ENCODE data around the gene TASP1. TPM values are rescaled to one million over a fixed set of nuclear protein-coding genes. Genes with fewer than 3 reads are reported as not detected.

Gene TASP1
- polyA plus RNA-seq, 1 donor (not counting 4 experiments of a cell fraction or from before 2014, with no cell fraction given) = 17.4 TPM

DNA sequence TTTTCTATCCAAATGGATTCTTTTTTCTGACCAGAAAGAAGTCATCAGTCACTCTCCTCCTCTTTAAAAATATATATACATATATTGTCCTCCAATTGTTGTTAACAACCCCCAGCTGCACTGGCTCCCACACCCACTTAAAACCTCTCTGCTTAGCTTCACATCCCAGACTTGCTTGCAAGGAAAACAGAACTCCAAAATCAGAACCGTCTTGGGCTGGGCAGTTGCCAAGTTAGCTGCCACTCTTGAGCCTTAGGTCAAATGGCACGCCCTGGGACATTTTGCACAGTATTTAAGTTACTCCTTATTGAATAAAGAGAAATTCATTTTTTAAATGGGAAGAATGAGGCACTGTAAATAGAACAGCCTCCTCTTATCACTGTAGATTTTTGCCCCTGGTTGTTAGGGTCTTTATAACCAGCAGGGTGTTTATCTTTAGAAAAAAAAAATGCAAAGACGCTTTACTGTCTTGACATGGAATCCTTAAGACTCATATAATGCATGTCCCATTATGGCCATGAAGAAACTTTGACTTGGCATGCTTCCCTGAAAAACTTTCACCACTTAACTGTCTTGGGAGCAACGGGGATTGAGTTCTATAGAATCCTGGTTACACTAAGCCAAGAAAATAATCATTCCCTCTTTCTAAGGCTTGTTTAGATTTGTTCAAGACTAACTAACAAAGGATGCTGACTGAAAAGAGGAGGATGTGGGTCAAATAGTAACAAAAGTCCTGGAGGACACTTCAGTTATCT, 213.2 kb downstream of the TASP1 start:
- Histone ChIP-seq H3K36me3 (ENCODE audit: control insufficient read depth in 2 of 2, extremely low read depth in 1 of 2, insufficient read depth in 2 of 2, low read length in 2 of 2) (peaks cover 0 to 2% of the 10 kb centered on the region in 2 experiments), H3K4me3 (ENCODE audit: control insufficient read depth in 2 of 3, extremely low read depth in 1 of 3, insufficient read depth in 2 of 3, low read depth in 1 of 3, low read length in 3 of 3) (no peak overlapping the region), H3K4me1 (ENCODE audit: control insufficient read depth, extremely low read depth, insufficient read depth, low read length) (peaks cover 12% of the 10 kb centered on the region), H3K9ac (ENCODE audit: control insufficient read depth, extremely low read depth, insufficient read depth, low read length) (no peak overlapping the region), H3K4me2 (ENCODE audit: control insufficient read depth, extremely low read depth, insufficient read depth, low read depth, low read length) (no peak overlapping the region), H3K27me3 (ENCODE audit: control insufficient read depth, extremely low read depth, insufficient read depth, low read length) (no peaks in the 10 kb centered on the region), H4K20me1 (ENCODE audit: control insufficient read depth, extremely low read depth, insufficient read depth, low read length) (no peaks in the 10 kb centered on the region), H2AFZ (ENCODE audit: control insufficient read depth, low read length) (no peak overlapping the region), H3K79me2 (ENCODE audit: control insufficient read depth, insufficient read depth, low read length) (no peaks in the 10 kb centered on the region), H3K9me3 (ENCODE audit: control insufficient read depth, low read depth, low read length) (no peaks in the 10 kb centered on the region), H3K27ac (ENCODE audit: control insufficient read depth, insufficient read depth, low read length) (no peak overlapping the region), H3K9me1 (ENCODE audit: control insufficient read depth, extremely low read depth, insufficient read depth, low read length) (no peaks in the 10 kb centered on the region)
- TF ChIP-seq CTCF (optimal IDR thresholded peaks at IDR 0.05 in 1 of 3, IDR thresholded peaks at IDR 0.05 in 1 of 3, conservative IDR thresholded peaks at IDR 0.05 in 1 of 3; ENCODE audit: extremely low read depth in 1 of 3, insufficient read depth in 2 of 3, low read length in 3 of 3) (no peak), EZH2 (IDR thresholded peaks at IDR 0.05; ENCODE audit: low read length) (no peak)
- DNase-seq (ENCODE audit: low read depth, low spot score) = no peak
- dilution Hi-C loops (cut with MboI; ENCODE audit: extremely low pct_ligation_motif_present, low sequenced_read_pairs) = no loop called here
- no peak for FAIRE-seq

DNA sequence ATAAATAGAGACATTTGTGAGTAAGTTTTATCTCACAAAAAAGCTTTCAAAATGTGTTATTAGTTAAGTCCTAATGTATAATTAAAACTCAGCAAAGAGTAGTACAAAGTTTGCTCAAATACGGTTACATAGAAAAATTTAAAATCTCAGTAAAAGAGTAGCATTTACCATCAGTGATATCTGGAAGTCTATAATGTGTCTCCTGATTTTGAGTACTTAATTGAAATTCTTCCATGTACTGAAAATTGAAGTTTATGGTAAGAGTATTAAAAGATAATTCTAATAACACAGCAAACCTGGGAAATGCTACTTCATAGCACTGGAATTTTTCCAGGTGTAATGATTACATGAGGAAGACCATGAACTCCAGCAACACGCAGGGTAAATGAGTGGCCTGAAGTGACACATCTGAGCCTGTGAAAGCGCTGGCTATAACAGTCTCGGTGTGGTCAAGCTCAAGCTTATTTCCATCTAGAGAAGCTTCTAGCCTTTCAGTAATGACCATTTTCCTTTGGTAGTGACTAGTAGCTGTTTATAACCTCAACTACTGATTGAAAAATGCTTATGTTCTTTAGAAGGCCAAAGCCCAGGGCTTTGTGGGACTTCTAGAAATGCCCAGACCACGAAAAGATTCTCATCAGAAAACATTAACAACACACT, 214.4 kb downstream of the TASP1 start:
- Histone ChIP-seq H3K27ac (ENCODE audit: control insufficient read depth, insufficient read depth, low read length) (no peak overlapping the region), H3K27me3 (ENCODE audit: control insufficient read depth, extremely low read depth, insufficient read depth, low read length) (no peaks in the 10 kb centered on the region), H3K9me1 (ENCODE audit: control insufficient read depth, extremely low read depth, insufficient read depth, low read length) (no peaks in the 10 kb centered on the region), H3K4me3 (ENCODE audit: control insufficient read depth in 2 of 3, extremely low read depth in 1 of 3, insufficient read depth in 2 of 3, low read depth in 1 of 3, low read length in 3 of 3) (no peak overlapping the region), H3K4me2 (ENCODE audit: control insufficient read depth, extremely low read depth, insufficient read depth, low read depth, low read length) (no peak overlapping the region), H3K36me3 (ENCODE audit: control insufficient read depth in 2 of 2, extremely low read depth in 1 of 2, insufficient read depth in 2 of 2, low read length in 2 of 2) (peaks cover 0 to 2% of the 10 kb centered on the region in 2 experiments), H3K9ac (ENCODE audit: control insufficient read depth, extremely low read depth, insufficient read depth, low read length) (no peak overlapping the region), H3K79me2 (ENCODE audit: control insufficient read depth, insufficient read depth, low read length) (no peaks in the 10 kb centered on the region), H4K20me1 (ENCODE audit: control insufficient read depth, extremely low read depth, insufficient read depth, low read length) (no peaks in the 10 kb centered on the region), H3K4me1 (ENCODE audit: control insufficient read depth, extremely low read depth, insufficient read depth, low read length) (peaks cover 12% of the 10 kb centered on the region), H2AFZ (ENCODE audit: control insufficient read depth, low read length) (no peak overlapping the region), H3K9me3 (ENCODE audit: control insufficient read depth, low read depth, low read length) (no peaks in the 10 kb centered on the region)
- no peak for DNase-seq (ENCODE audit: low read depth, low spot score)
- TF ChIP-seq CTCF (optimal IDR thresholded peaks at IDR 0.05 in 1 of 3, IDR thresholded peaks at IDR 0.05 in 1 of 3, conservative IDR thresholded peaks at IDR 0.05 in 1 of 3; ENCODE audit: extremely low read depth in 1 of 3, insufficient read depth in 2 of 3, low read length in 3 of 3) (no peak), EZH2 (IDR thresholded peaks at IDR 0.05; ENCODE audit: low read length) (no peak)
- dilution Hi-C loops (cut with MboI; ENCODE audit: extremely low pct_ligation_motif_present, low sequenced_read_pairs) = no loop called here
- FAIRE-seq = no peak
